Prostate gland (tissue), 2 donors: ENCODE results near the gene COLEC11.

Source experiments
- CTCF ChIP-seq, 4 experiments: fragments of 200-600 bp in 2 of 4; fragments of 450-650 bp in 2 of 4; sonication (generic) in 2 of 4; IDR thresholded peaks; 1 replicate in 3 of 4; 2 replicates in 1 of 4; pipeline ENCODE4 v1.5.1; 2016 to 2019; ENCODE audit warnings: antibody characterized with exemption in 4 of 4, mild to moderate bottlenecking in 2 of 4, moderate library complexity in 2 of 4
- POLR2A ChIP-seq: fragments of 450-650 bp; IDR thresholded peaks from one replicate; pipeline ENCODE4 v1.6.1; 2016; ENCODE audit warnings: antibody characterized with exemption, mild to moderate bottlenecking
- POLR2AphosphoS5 ChIP-seq: sonication (generic); formaldehyde crosslinking; IDR thresholded peaks from one replicate; pipeline ENCODE4 v1.6.1; 2017; ENCODE audit warnings: antibody characterized with exemption

GRCh38 chr2:3652896-3653625 lies 58.1 kb downstream of the COLEC11 start:
- TF ChIP-seq CTCF (IDR thresholded peaks at IDR 0.05) = no peak
- no peak for TF ChIP-seq POLR2AphosphoS5
- TF ChIP-seq POLR2A = no peak
